Nephron (organoid): ENCODE results near the gene IL31.
A peak's percentile ranks its signal among the peaks of the same experiment; 100 is the strongest.

Experiments
- H3K27ac Mint-ChIP-seq, 3 experiments: 2 replicates each; pipeline ENCODE4 v1.8.0; 2020; ENCODE audit warnings: mixed read lengths in 3 of 3, mild to moderate bottlenecking in 2 of 3, moderate library complexity in 1 of 3
- H3K27me3 Mint-ChIP-seq: 2 replicates; pipeline ENCODE4 v1.8.0; 2021; ENCODE audit warnings: low read depth, mild to moderate bottlenecking, moderate library complexity, mixed read lengths
- H3K36me3 Mint-ChIP-seq: 2 replicates; pipeline ENCODE4 v1.8.0; 2020; ENCODE audit warnings: low read depth, mixed read lengths
- H3K4me1 Mint-ChIP-seq: 2 replicates; pipeline ENCODE4 v1.8.0; 2020; ENCODE audit warnings: mixed read lengths
- H3K4me3 Mint-ChIP-seq, 3 experiments: 2 replicates each; pipeline ENCODE4 v1.8.0; 2020; ENCODE audit warnings: mild to moderate bottlenecking in 3 of 3, mixed read lengths in 3 of 3, moderate library complexity in 2 of 3
- H3K9me3 Mint-ChIP-seq: 2 replicates; pipeline ENCODE4 v1.8.0; 2020; ENCODE audit warnings: mixed read lengths
- CTCF ChIP-seq, 3 experiments: fragments of 200-600 bp; sonication (generic); IDR thresholded peaks; one replicate each; pipeline ENCODE4 v1.5.0; 2021; ENCODE audit warnings: antibody characterized with exemption in 3 of 3; ENCODE audit not compliant: unreplicated experiment in 3 of 3

Gene IL31

DNA sequence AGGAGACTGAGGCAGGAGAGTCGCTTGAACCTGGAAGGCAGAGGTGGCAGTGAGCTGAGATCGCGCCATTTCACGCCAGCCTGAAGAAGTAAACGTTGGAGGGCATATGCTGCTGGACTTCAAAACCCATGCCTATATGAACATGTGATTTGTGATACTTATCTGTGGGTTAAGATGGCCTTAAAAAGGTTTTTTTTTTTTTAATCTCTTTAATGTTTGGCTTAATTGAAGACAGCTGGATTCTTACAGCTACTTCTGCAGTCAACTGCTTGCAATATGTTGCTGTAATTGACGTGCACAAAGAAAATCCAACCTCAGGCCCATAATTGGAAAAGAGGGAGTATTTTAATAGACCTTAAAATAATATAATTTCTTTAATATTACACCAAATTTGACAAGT, 28.0 kb upstream of the IL31 start:
- no peak overlapping the region for H3K27ac Mint-ChIP-seq
- H3K4me1 Mint-ChIP-seq = peaks cover 5% of the 10 kb centered on the region
- no peaks in the 10 kb centered on the region for H3K36me3 Mint-ChIP-seq
- peaks cover 63% of the 10 kb centered on the region for H3K27me3 Mint-ChIP-seq
- H3K9me3 Mint-ChIP-seq = no peaks in the 10 kb centered on the region
- TF ChIP-seq CTCF (IDR thresholded peaks at IDR 0.05; ENCODE audit: unreplicated experiment in 3 of 3) = no peak
- H3K4me3 Mint-ChIP-seq = no peak overlapping the region

GRCh38 chr12:122201381-122201780, 27.4 kb upstream of the IL31 start:
- no peaks in the 10 kb centered on the region for H3K9me3 Mint-ChIP-seq
- no peak for TF ChIP-seq CTCF (IDR thresholded peaks at IDR 0.05; ENCODE audit: unreplicated experiment in 3 of 3)

DNA sequence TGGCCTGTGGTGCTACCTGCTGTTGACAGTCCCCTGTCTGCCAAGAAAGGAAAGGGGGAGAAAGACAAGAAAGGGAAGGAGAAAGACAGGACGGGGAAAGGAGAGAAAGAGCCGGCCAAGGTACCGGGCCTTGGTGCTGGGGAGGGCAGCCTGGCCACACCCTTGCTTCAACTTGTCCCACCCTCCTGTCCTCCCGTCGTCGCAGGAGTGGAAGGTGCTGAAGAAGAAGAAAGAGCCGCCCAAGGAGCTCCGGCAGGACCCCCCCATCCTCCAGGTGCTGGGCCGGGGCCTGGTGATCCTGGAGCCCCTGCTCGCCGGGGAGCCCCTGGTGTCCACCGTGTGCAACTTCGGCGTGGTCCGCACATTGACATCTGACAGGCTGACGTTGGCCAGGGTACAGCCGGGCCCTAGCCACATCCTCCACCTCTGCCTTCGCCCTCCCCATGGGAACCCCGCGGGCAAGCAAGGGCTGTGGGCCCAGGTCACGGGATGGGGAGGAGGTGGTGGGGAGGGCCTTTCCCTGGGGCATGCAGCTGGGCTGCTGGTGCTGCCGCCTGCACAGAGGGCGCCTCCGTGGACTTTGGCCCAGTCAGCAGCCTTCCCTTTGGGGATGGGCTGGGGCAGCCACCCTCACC, 26.6 kb upstream of the IL31 start:
- no peak overlapping the region for H3K4me3 Mint-ChIP-seq
- H3K27ac Mint-ChIP-seq = no peak overlapping the region
- H3K27me3 Mint-ChIP-seq = peaks cover 49% of the 10 kb centered on the region
- peaks cover 2% of the 10 kb centered on the region for H3K36me3 Mint-ChIP-seq
- peaks cover 5% of the 10 kb centered on the region for H3K4me1 Mint-ChIP-seq
- H3K9me3 Mint-ChIP-seq = peaks cover 4% of the 10 kb centered on the region
- peak in 1 of 3 experiments; percentile 12 for TF ChIP-seq CTCF (IDR thresholded peaks at IDR 0.05; ENCODE audit: unreplicated experiment in 3 of 3)

More at GRCh38 chr12:122201381-122201780, 27.4 kb upstream of the IL31 start:
- Mint-ChIP-seq H3K27me3 (peaks cover 56% of the 10 kb centered on the region), H3K4me3 (peak overlapping the region; percentile 49 to 56 (median 53)), H3K4me1 (peaks cover 5% of the 10 kb centered on the region), H3K36me3 (no peaks in the 10 kb centered on the region), H3K27ac (no peak overlapping the region)

- Mint-ChIP-seq H3K9me3 (peaks cover 10% of the 10 kb centered on the region), H3K4me1 (no peaks in the 10 kb centered on the region), H3K36me3 (peaks cover 6% of the 10 kb centered on the region), H3K27ac (no peak overlapping the region), H3K27me3 (peaks cover 40% of the 10 kb centered on the region), H3K4me3 (no peak overlapping the region)
- TF ChIP-seq CTCF (IDR thresholded peaks at IDR 0.05; ENCODE audit: unreplicated experiment in 3 of 3) = no peak
These were observed 25.7 kb upstream of the IL31 start for GRCh38 chr12:122199484-122200355.

- no peak for TF ChIP-seq CTCF (IDR thresholded peaks at IDR 0.05; ENCODE audit: unreplicated experiment in 3 of 3)
- Mint-ChIP-seq H3K36me3 (peaks cover 6% of the 10 kb centered on the region), H3K9me3 (peaks cover 13% of the 10 kb centered on the region), H3K27ac (no peak overlapping the region), H3K4me1 (no peaks in the 10 kb centered on the region), H3K27me3 (peaks cover 28% of the 10 kb centered on the region), H3K4me3 (no peak overlapping the region)
These were observed 23.6 kb upstream of the IL31 start for GRCh38 chr12:122197612-122197966.
